H1 (cell line): ENCODE data around the gene UGGT2. TPM values are rescaled to one million over a fixed set of nuclear protein-coding genes. Genes with fewer than 3 reads are reported as not detected.

Experiments
- CTCF ChIA-PET: fragments of 300-600 bp; sonication (Branson Sonifier 250); formaldehyde crosslinking; loops from one replicate; lab custom pipeline; 2021; ENCODE audit not compliant: partially characterized antibody; lab: Charles Lee
- POLR2A ChIA-PET: fragments of 300-600 bp; sonication (Branson Sonifier 250); formaldehyde crosslinking; loops from one replicate; lab custom pipeline; 2021; ENCODE audit warnings: inconsistent platforms; ENCODE audit not compliant: partially characterized antibody; lab: Charles Lee
- DNase-seq, 2 experiments: peaks; one replicate each; pipeline versions ENCODE4 v3.0.0 to v3.0.0-alpha.2; 2010 to 2022; ENCODE audit warnings: low spot score in 2 of 2, low read depth in 1 of 2, mixed read lengths in 1 of 2
- FAIRE-seq: peaks from 2 replicates; lab custom pipeline; 2011; peaks lifted over from hg19 to GRCh38; lab: Jason Lieb, UNC
- H2AFZ ChIP-seq: 2 replicates; pipeline ENCODE4 v1.8.1; 2012; ENCODE audit warnings: low read length, inconsistent platforms
- H2AK5ac ChIP-seq: 2 replicates; pipeline ENCODE4 v1.6.1; 2013; ENCODE audit warnings: low read depth, low read length
- H2BK120ac ChIP-seq: replicated peaks from 2 replicates; pipeline ENCODE3; 2013; ENCODE audit warnings: low read depth, low read length, inconsistent platforms
- H2BK12ac ChIP-seq: 2 replicates; pipeline ENCODE4 v1.6.1; 2013; ENCODE audit warnings: low read depth, low read length
- H2BK15ac ChIP-seq: 2 replicates; pipeline ENCODE4 v1.6.1; 2013; ENCODE audit warnings: low read length
- H2BK20ac ChIP-seq: 2 replicates; pipeline ENCODE4 v1.6.1; 2013; ENCODE audit warnings: low read length
- H2BK5ac ChIP-seq: 2 replicates; pipeline ENCODE4 v1.6.1; 2013; ENCODE audit warnings: low read depth, low read length
- H3K14ac ChIP-seq: 2 replicates; pipeline ENCODE4 v1.6.1; 2013; ENCODE audit warnings: inconsistent platforms; ENCODE audit not compliant: insufficient read length
- H3K18ac ChIP-seq: 2 replicates; pipeline ENCODE4 v1.6.1; 2013; ENCODE audit warnings: low read length; ENCODE audit errors: extremely low read depth
- H3K23ac ChIP-seq: 2 replicates; pipeline ENCODE4 v1.6.1; 2013; ENCODE audit warnings: inconsistent platforms; ENCODE audit not compliant: insufficient read length
- H3K23me2 ChIP-seq: 2 replicates; pipeline ENCODE4 v1.6.1; 2013; ENCODE audit warnings: low read depth, low read length
- H3K27ac ChIP-seq: 2 replicates; pipeline ENCODE4 v1.6.1; 2011; ENCODE audit warnings: low read depth, low read length, inconsistent platforms
- H3K27me3 ChIP-seq, 4 experiments: replicated peaks in 1 of 4; 1 replicate in 1 of 4; 2 replicates in 3 of 4; pipeline versions ENCODE4 v1.6.1 to v1.8.1; 2011 to 2013; ENCODE audit warnings: low read length in 3 of 4, mild to moderate bottlenecking in 3 of 4, inconsistent platforms in 2 of 4, mixed read lengths in 2 of 4, moderate library complexity in 1 of 4; ENCODE audit not compliant: control insufficient read depth in 3 of 4, insufficient read depth in 3 of 4; ENCODE audit errors: extremely low read depth in 1 of 4
- H3K36me3 ChIP-seq, 4 experiments: 2 replicates each; pipeline versions ENCODE4 v1.6.1 to v1.8.1; 2011 to 2013; ENCODE audit warnings: mild to moderate bottlenecking in 4 of 4, low read length in 3 of 4, moderate library complexity in 2 of 4, control low read depth in 1 of 4, inconsistent platforms in 1 of 4; ENCODE audit not compliant: insufficient read depth in 4 of 4, control insufficient read depth in 2 of 4
- H3K4ac ChIP-seq: replicated peaks from 2 replicates; pipeline ENCODE3; 2013; ENCODE audit warnings: low read length, low read depth, mixed read lengths, inconsistent platforms; ENCODE audit not compliant: insufficient read length
- H3K4me1 ChIP-seq, 4 experiments: replicated peaks in 1 of 4; 1 replicate in 1 of 4; 2 replicates in 3 of 4; pipeline versions ENCODE4 v1.6.1 to v1.8.1; 2011 to 2013; ENCODE audit warnings: low read length in 3 of 4, inconsistent platforms in 2 of 4, mixed read lengths in 1 of 4; ENCODE audit not compliant: insufficient read depth in 4 of 4, control insufficient read depth in 3 of 4
- H3K4me2 ChIP-seq, 2 experiments: 2 replicates each; pipeline versions ENCODE4 v1.6.1 to v1.8.1; 2011 to 2013; ENCODE audit warnings: low read depth in 2 of 2, low read length in 2 of 2, control low read depth in 1 of 2, inconsistent platforms in 1 of 2, mild to moderate bottlenecking in 1 of 2; ENCODE audit not compliant: insufficient read depth in 1 of 2
- H3K4me3 ChIP-seq, 4 experiments: fragments of 200-600, 300-600 bp in 1 of 4; sonication (generic), shearing (Covaris generic), sonication (Bioruptor Twin) in 1 of 4; 2 replicates each; pipeline versions ENCODE4 v1.5.1 to v1.8.1; 2011 to 2016; ENCODE audit warnings: low read length in 4 of 4, low read depth in 3 of 4, control low read depth in 2 of 4, inconsistent platforms in 2 of 4, mild to moderate bottlenecking in 2 of 4, mixed read lengths in 1 of 4, moderate library complexity in 1 of 4; ENCODE audit not compliant: insufficient read depth in 2 of 4; ENCODE audit errors: extremely low read depth in 1 of 4
- H3K56ac ChIP-seq: replicated peaks from 2 replicates; pipeline ENCODE3; 2013; ENCODE audit warnings: low read depth, mild to moderate bottlenecking, mixed read lengths, low read length, inconsistent platforms; ENCODE audit not compliant: insufficient read length
- H3K79me1 ChIP-seq: 2 replicates; pipeline ENCODE4 v1.6.1; 2013; ENCODE audit warnings: low read depth, low read length, control low read depth
- H3K79me2 ChIP-seq, 2 experiments: 2 replicates each; pipeline versions ENCODE4 v1.6.1 to v1.8.1; 2012 to 2013; ENCODE audit warnings: low read length in 2 of 2, mild to moderate bottlenecking in 2 of 2, inconsistent platforms in 1 of 2; ENCODE audit not compliant: insufficient read depth in 2 of 2, control insufficient read depth in 1 of 2
- H3K9ac ChIP-seq, 4 experiments: replicated peaks in 1 of 4; 1 replicate in 1 of 4; 2 replicates in 3 of 4; pipeline versions ENCODE4 v1.6.1 to v1.8.1; 2011 to 2013; ENCODE audit warnings: low read depth in 3 of 4, low read length in 3 of 4, control low read depth in 2 of 4, mild to moderate bottlenecking in 2 of 4, moderate library complexity in 2 of 4, inconsistent platforms in 1 of 4; ENCODE audit errors: extremely low read depth in 1 of 4
- H3K9me3 ChIP-seq, 2 experiments: 2 replicates each; pipeline versions ENCODE4 v1.6.1 to v1.8.1; 2012 to 2013; ENCODE audit warnings: mild to moderate bottlenecking in 2 of 2, moderate library complexity in 2 of 2, control low read depth in 1 of 2, inconsistent platforms in 1 of 2, low read depth in 1 of 2, low read length in 1 of 2, mixed read lengths in 1 of 2; ENCODE audit not compliant: insufficient read depth in 2 of 2
- H4K20me1 ChIP-seq, 2 experiments: replicated peaks in 1 of 2; 2 replicates each; pipeline versions ENCODE3 to v1.8.1; 2011 to 2013; ENCODE audit warnings: inconsistent platforms in 2 of 2, low read length in 2 of 2, mild to moderate bottlenecking in 1 of 2; ENCODE audit not compliant: insufficient read depth in 2 of 2, control insufficient read depth in 1 of 2
- H4K5ac ChIP-seq: 2 replicates; pipeline ENCODE4 v1.6.1; 2013; ENCODE audit warnings: low read length, low read depth, mixed read lengths, inconsistent platforms; ENCODE audit not compliant: insufficient read length
- H4K8ac ChIP-seq: 2 replicates; pipeline ENCODE4 v1.8.0; 2013; ENCODE audit warnings: mild to moderate bottlenecking, moderate library complexity, low read length, inconsistent platforms; ENCODE audit not compliant: insufficient read depth; ENCODE audit errors: extremely low read depth
- H4K91ac ChIP-seq: replicated peaks from 2 replicates; pipeline ENCODE3; 2013; ENCODE audit warnings: low read length, mixed read lengths, inconsistent platforms; ENCODE audit not compliant: insufficient read length
- TBP ChIP-seq: IDR thresholded peaks from 2 replicates; pipeline ENCODE4 v1.6.1; 2011; ENCODE audit warnings: low read depth, low read length, improper control_type of control experiment
- polyA plus RNA-seq, 7 experiments: library from polyadenylated mRNA; depleted of rRNA in 3 of 7; stranded (reverse) in 5 of 7; unstranded in 2 of 7; fragments of >200 nt in 5 of 7; fragments of 200-250 nt in 2 of 7; gene quantifications; 1 replicate in 5 of 7; 2 replicates in 1 of 7; 4 replicates in 1 of 7; pipeline versions ENCODE4 v1.2.1 to v1.2.3, GENCODE V29; 2011 to 2013; ENCODE audit warnings: missing spikeins in 2 of 7, mixed read lengths in 2 of 7
- total RNA-seq: library from RNA; stranded (reverse); fragmentation: NEBNext Ultra II Directional; extraction: Animal tissue kit (Norgen Biotek cat#: 25700); gene quantifications from 2 replicates; pipeline ENCODE4 v1.2.1, GENCODE V29; 2021

UGGT2 gene
- total and polyA plus RNA-seq, 2 of the 8 experiments (the other 6 are each of a cell fraction or from before 2014, with no cell fraction given), result 5.9 to 25.1 TPM

DNA sequence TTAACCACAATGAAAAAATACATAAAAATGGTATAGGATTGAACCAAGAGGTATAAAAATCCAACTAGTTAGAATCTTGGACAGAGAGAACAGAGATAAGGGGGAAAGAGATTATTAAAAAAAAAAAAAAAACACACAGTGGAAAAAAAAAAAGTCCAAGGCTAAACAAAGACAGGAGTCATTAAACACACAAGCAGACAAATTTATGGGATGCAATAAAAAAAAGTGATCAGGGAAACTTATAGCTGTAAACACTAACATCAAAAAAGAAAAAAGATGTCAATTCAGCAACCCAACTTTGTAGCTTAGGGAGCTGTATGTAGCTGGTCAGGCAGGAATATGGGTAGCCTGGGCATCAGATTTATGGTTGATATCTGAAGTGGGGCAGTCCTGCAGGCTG lies 247.3 kb downstream of the UGGT2 start:
- Histone ChIP-seq H4K20me1 (no peaks in the 10 kb centered on the region), H3K4me3 (no peak overlapping the region), H2BK20ac (no peak overlapping the region), H3K4me1 (no peaks in the 10 kb centered on the region), H3K18ac (no peak overlapping the region), H2AFZ (no peak overlapping the region), H3K27me3 (no peaks in the 10 kb centered on the region), H3K23ac (no peak overlapping the region), H3K56ac (no peak overlapping the region), H3K36me3 (no peaks in the 10 kb centered on the region; a peak in 1 of 8 replicates), H2BK12ac (no peak overlapping the region), H4K8ac (no peak overlapping the region)
- POLR2A ChIA-PET, result no interaction called here
- TF ChIP-seq TBP, result no peak
- TF ChIP-seq, all 59 proteins: peak for 0
- no peak overlapping the region for H2AK5ac ChIP-seq
- H3K4ac ChIP-seq, result no peak overlapping the region
- H3K79me2 ChIP-seq, result no peaks in the 10 kb centered on the region
- DNase-seq, result no peak
- H4K91ac ChIP-seq, result no peak overlapping the region
- no peak overlapping the region for H4K5ac ChIP-seq
- H3K4me2 ChIP-seq, result no peak overlapping the region
- H3K9ac ChIP-seq, result no peak overlapping the region
- no peaks in the 10 kb centered on the region for H3K23me2 ChIP-seq
- H3K27ac ChIP-seq, result no peak overlapping the region
- FAIRE-seq, result no peak
- no peak overlapping the region for H2BK15ac ChIP-seq
- H3K9me3 ChIP-seq, result peaks cover 0 to 3% of the 10 kb centered on the region in 2 experiments; a peak in 1 of 4 replicates
- H3K14ac ChIP-seq, result no peak overlapping the region
- H2BK5ac ChIP-seq, result no peak overlapping the region
- no peaks in the 10 kb centered on the region for H3K79me1 ChIP-seq
- CTCF ChIA-PET, result no interaction called here
- H2BK120ac ChIP-seq, result no peak overlapping the region
